Right cardiac atrium (tissue), 5 donors: Measurements from ENCODE around the gene ZNF324. TPM values are rescaled to one million over a fixed set of nuclear protein-coding genes. Genes with fewer than 3 reads are reported as not detected.
A peak's percentile ranks its signal among the peaks of the same experiment; 100 is the strongest.
"Not testable (repeated sequence)": the region's sequence is repeated elsewhere in the genome, so short reads cannot be mapped to it uniquely, and the experiment has no call there.

Experiments used
- ATAC-seq, 2 donors: fragments of 200-7000 bp; cut with Tn5 transposase; one replicate each; pipeline versions ENCODE4 v1.8.0 to v1.9.1; 2020; ENCODE audit warnings: moderate library complexity in 2 of 2, mild to moderate bottlenecking in 1 of 2
- DNase-seq, 3 donors: peaks; one replicate each; pipeline ENCODE4 v3.0.0-alpha.2; 2020
- H3K27ac ChIP-seq: one replicate; pipeline ENCODE4 v1.5.1; 2013; ENCODE audit warnings: mild to moderate bottlenecking, low read length, control low read depth, moderate library complexity
- H3K27me3 ChIP-seq: one replicate; pipeline ENCODE4 v1.6.1; 2013; ENCODE audit not compliant: control insufficient read depth, insufficient read depth
- H3K4me1 ChIP-seq: one replicate; pipeline ENCODE4 v1.6.1; 2013; ENCODE audit warnings: low read length; ENCODE audit not compliant: control insufficient read depth, insufficient read depth
- H3K4me3 ChIP-seq: one replicate; pipeline ENCODE4 v1.5.1; 2013; ENCODE audit warnings: low read length, control low read depth
- H3K9me3 ChIP-seq: one replicate; pipeline ENCODE4 v1.6.1; 2013; ENCODE audit warnings: low read length; ENCODE audit not compliant: control insufficient read depth
- WGBS: extraction: QIAGEN DNeasy Blood & Tissue Kit; methylation state at CpG from one replicate; pipeline ENCODE4 v1.1.7; 2013; 5-methylcytosine and 5-hydroxymethylcytosine counted together
- intact Hi-C, 4 donors: fragments of 100-400 bp; cut with DNase I; formaldehyde crosslinking; loops; one replicate each; pipeline versions ENCODE4 v1.11.0 to v1.14.0; 2022 to 2023
- polyA plus RNA-seq: library from polyadenylated mRNA; stranded (reverse); fragments of 200-250 nt; gene quantifications from one replicate; pipeline ENCODE4 v1.2.3, GENCODE V29; 2013
- total RNA-seq, 4 donors: library from RNA; stranded (reverse); fragmentation: NEBNext Ultra II Directional; extraction: Animal tissue kit (Norgen Biotek cat#: 25700); gene quantifications; one replicate each; pipeline ENCODE4 v1.2.1, GENCODE V29; 2021
- donor health status: healthy with polysubstance abuse.
- donor health status: DM: no; HTN: yes; CAD: no.
- donor health status: DM: no; HTN: no; CAD: no.
- donor health status: DM: no; HTN: yes; CAD: no; lungs with severe emphysema.
- donor health status: DM: yes; HTN: yes; CAD: no.

ZNF324 gene
- total and polyA plus RNA-seq, 5 donors: 3.3 to 7.4 (median 6.6) TPM

DNA sequence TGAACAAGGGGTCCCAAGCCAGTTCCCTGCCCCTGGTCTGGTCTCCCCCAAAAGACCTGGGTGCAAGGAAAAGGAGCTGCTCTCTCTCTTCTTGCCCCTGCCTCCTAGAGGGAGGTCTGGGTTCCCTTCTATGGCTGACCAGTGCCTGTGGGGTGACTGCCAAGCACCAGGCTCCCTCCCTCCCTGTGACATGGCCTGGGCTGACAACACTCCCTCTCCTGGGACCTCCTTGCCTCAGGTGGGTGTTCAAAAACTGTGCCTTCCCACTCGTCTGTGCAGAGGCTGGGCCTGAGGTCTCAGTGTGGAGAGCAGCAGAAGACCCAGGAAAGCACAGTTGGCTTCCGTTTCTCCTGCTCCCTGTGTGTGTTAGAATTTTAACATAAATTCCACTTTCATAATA lies 14.0 kb downstream of the ZNF324 start:
- intact Hi-C loops: no loop called here
- no peak for ATAC-seq
- no peaks in the 10 kb centered on the region for H3K4me1 ChIP-seq
- H3K9me3 ChIP-seq: no peaks in the 10 kb centered on the region
- no peak overlapping the region for H3K4me3 ChIP-seq
- WGBS: 73% methylated on average over 2 of the region's 2 CpGs
- DNase-seq: peak in 1 of 3 donors; percentile 20
- no peaks in the 10 kb centered on the region for H3K27me3 ChIP-seq
- no peak overlapping the region for H3K27ac ChIP-seq

- ATAC-seq (no peak), DNase-seq (peak in 1 of 3 donors; percentile 35)
- Histone ChIP-seq H3K9me3 (no peaks in the 10 kb centered on the region), H3K27me3 (no peaks in the 10 kb centered on the region), H3K4me3 (no peak overlapping the region), H3K27ac (no peak overlapping the region), H3K4me1 (no peaks in the 10 kb centered on the region)
- intact Hi-C loops: no loop called here
- 89% methylated on average over 7 of the region's 7 CpGs for WGBS
Measured at GRCh38 chr19:58482372-58482771, 15.5 kb downstream of the ZNF324 start.

GRCh38 chr19:58483776-58484175 lies 16.9 kb downstream of the ZNF324 start:
- ATAC-seq (no peak), DNase-seq (no peak)
- H3K27me3 ChIP-seq: no peaks in the 10 kb centered on the region
- H3K4me3 ChIP-seq: no peak overlapping the region
- H3K4me1 ChIP-seq: no peaks in the 10 kb centered on the region
- no peak overlapping the region for H3K27ac ChIP-seq
- no peaks in the 10 kb centered on the region for H3K9me3 ChIP-seq
- WGBS: 88% methylated on average over 2 of the region's 2 CpGs
- intact Hi-C loops: no loop called here

GRCh38 chr19:58484349-58484748 lies 17.5 kb downstream of the ZNF324 start:
- H3K4me3 ChIP-seq, DNase-seq, H3K4me1 ChIP-seq, ATAC-seq, intact Hi-C loops, H3K9me3 ChIP-seq, H3K27me3 ChIP-seq, H3K27ac ChIP-seq: not testable (repeated sequence)
- WGBS: 92% methylated on average over 5 of the region's 5 CpGs

- DNase-seq (peak in 1 of 3 donors; percentile 22), ATAC-seq (no peak)
- 81% methylated on average over 5 of the region's 5 CpGs for WGBS
- H3K27ac ChIP-seq: no peak overlapping the region
- intact Hi-C loops: no loop called here
- H3K4me1 ChIP-seq: no peaks in the 10 kb centered on the region
- no peak overlapping the region for H3K4me3 ChIP-seq
- no peaks in the 10 kb centered on the region for H3K9me3 ChIP-seq
- no peaks in the 10 kb centered on the region for H3K27me3 ChIP-seq
Measured at GRCh38 chr19:58491393-58491792, 24.5 kb downstream of the ZNF324 start.

DNA sequence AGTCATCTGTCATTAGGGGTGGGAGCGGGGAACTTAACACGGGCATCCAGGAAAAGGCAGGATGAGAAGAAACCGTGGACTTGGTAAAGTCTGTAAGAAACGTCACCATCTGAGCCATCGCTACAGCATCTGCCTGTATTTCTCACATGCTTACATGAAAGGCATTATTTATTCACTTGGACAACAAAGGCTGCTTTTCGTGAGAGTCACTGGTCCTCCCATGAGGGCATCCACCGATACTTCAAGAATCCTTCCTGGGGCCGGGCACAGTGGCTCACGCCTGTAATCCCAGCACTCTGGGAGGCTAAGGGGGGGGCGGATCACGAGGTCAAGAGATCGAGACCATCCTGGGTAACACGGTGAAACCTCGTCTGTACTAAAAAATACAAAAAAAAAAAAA lies 25.4 kb downstream of the ZNF324 start:
- DNase-seq: no peak
- Histone ChIP-seq H3K27ac (no peak overlapping the region), H3K4me3 (no peak overlapping the region), H3K9me3 (no peaks in the 10 kb centered on the region), H3K27me3 (no peaks in the 10 kb centered on the region), H3K4me1 (no peaks in the 10 kb centered on the region)
- 89% methylated on average over 14 of the region's 14 CpGs for WGBS
- intact Hi-C loops: no loop called here
- ATAC-seq: no peak

- peak in 1 of 3 donors; percentile 48 for DNase-seq
- Histone ChIP-seq H3K9me3 (no peaks in the 10 kb centered on the region), H3K4me1 (peaks cover 4% of the 10 kb centered on the region), H3K27ac (no peak overlapping the region), H3K4me3 (no peak overlapping the region), H3K27me3 (no peaks in the 10 kb centered on the region)
- intact Hi-C loops: no loop called here
- no peak for ATAC-seq
- 81% methylated on average over 8 of the region's 8 CpGs for WGBS
Measured at GRCh38 chr19:58497634-58498170, 30.8 kb downstream of the ZNF324 start.

DNA sequence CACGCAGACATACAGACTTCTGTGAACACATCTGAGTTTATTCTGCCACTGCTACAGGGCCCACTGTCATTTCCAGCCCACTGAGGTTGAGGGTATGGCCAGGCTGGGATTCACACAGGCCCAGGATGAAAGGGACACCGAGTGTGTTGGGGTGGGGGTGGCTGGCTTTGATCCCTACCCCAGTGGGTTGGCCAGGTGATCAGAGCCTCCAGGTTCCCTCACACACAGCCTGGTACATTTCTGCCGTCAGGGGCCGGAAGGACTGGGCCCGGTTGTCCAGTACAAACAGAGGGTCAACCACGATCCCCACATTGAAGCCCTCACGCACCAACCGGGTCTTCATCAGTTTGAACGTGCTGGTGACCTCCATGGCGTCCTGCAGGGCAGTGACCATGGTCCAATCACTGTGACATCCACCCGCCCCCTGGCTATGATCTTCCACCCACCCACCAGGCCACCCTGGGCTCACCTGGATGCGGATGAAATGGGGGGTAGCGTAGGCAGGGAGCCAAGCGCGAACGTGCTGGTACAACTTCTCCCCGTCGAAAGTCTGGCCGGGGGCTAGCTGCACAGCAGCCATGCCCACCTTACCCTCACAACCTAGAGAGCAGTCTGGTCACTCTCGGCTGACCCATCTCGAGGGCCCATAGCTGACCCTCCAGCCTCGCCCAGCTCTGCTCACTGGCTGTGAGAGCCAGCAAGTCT lies 31.6 kb downstream of the ZNF324 start:
- DNase-seq (peak in 2 of 3 donors; percentile 71 to 74), ATAC-seq (peak; percentile 18 to 39)
- Histone ChIP-seq H3K4me3 (peak overlapping the region; percentile 8), H3K27me3 (no peaks in the 10 kb centered on the region), H3K9me3 (no peaks in the 10 kb centered on the region), H3K27ac (no peak overlapping the region), H3K4me1 (peaks cover 4% of the 10 kb centered on the region)
- intact Hi-C loops: no loop called here
- 60% methylated on average over 22 of the region's 22 CpGs for WGBS

DNA sequence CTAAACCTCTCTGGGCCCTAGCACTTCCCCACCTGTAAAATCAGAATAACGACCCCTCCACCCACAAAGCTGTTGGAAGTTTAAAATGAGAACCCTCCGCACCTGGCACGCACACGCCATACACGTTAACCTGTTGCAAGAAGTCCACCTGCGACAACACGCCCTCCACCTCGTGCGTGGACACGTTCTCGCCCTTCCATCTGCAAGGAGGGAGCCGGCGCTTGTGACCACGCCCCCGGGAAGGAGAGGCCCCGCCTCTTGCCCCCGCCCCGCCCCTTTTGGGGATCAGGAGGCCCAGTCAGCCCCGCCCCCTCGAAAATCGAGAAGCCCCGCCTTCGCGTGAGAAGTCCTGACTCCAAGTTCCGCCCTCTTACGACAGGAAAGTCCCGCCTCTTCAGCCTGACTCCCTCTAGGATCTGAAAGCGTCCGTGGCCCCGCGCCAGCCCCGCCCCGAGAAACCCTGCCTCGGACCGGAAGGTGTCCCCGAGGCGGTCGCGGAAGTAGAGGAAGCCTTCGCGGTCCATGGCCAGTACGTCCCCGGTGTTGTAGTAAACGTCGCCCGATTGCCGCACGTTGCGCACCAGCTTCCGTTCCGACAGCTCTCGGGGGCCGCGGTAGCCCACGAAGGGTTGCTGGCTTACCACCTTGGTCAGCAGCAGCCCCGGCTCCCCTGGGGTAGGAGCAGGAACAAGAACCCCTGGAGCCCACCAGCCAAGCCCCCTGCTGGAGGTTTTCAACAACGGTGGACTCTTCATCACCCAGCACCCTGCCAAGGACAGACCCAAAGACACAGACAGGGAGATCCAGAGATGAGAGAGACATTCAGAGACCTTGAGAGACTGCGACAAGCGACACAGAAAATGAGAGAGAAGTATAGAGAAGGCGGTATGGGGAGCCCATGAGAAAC lies 32.4 kb downstream of the ZNF324 start:
- intact Hi-C loops: no loop called here
- WGBS: 2% methylated on average over 60 of the region's 60 CpGs
- peak; percentile 100 for DNase-seq
- H3K4me3 ChIP-seq: peak overlapping the region; percentile 61
- H3K27ac ChIP-seq: peak overlapping the region; percentile 61
- no peaks in the 10 kb centered on the region for H3K27me3 ChIP-seq
- peak; percentile 98 for ATAC-seq
- H3K9me3 ChIP-seq: no peaks in the 10 kb centered on the region
- H3K4me1 ChIP-seq: peaks cover 4% of the 10 kb centered on the region

DNA sequence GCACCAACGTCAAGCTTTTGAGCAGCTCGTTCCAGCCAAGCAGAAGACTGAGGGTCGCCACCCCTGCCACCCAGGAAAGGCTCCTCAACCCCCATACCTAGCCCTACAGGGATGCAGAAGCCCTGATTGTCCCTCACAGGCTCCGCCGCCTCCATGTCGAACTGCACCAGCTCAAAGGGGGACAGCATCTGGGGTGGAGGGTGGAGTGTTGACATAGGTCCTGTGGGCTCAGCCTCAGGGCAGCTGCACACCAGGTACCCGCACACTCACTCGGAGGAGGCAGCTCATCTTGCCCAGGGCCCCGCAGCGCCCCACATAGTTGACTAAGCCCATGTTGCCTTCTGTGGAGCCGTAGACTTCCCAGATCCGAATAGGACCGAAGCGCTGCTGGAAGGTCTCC lies 33.4 kb downstream of the ZNF324 start:
- H3K4me1 ChIP-seq: peaks cover 4% of the 10 kb centered on the region
- 96% methylated on average over 14 of the region's 14 CpGs for WGBS
- peak overlapping the region; percentile 61 for H3K4me3 ChIP-seq
- no peaks in the 10 kb centered on the region for H3K9me3 ChIP-seq
- H3K27ac ChIP-seq: no peak overlapping the region
- DNase-seq: peak in 1 of 3 donors; percentile 58
- no peak for ATAC-seq
- H3K27me3 ChIP-seq: no peaks in the 10 kb centered on the region
- intact Hi-C loops: no loop called here

- H3K4me3 ChIP-seq, H3K27me3 ChIP-seq, H3K27ac ChIP-seq, ATAC-seq, DNase-seq, H3K4me1 ChIP-seq, intact Hi-C loops, H3K9me3 ChIP-seq: not testable (repeated sequence)
- WGBS: 64% methylated on average over 8 of the region's 8 CpGs
Measured at GRCh38 chr19:58507602-58508223, 40.8 kb downstream of the ZNF324 start.
